Body of pancreas (tissue), 4 donors: ENCODE results near the gene EFCAB11.

Experiments
- CTCF ChIP-seq, 7 experiments: fragments of 450-650 bp in 4 of 7; fragments of 200-600 bp in 3 of 7; sonication (generic) in 3 of 7; IDR thresholded peaks; one replicate each; pipeline ENCODE4 v1.5.1; 2016 to 2019; ENCODE audit warnings: antibody characterized with exemption in 7 of 7
- POLR2A ChIP-seq, 3 donors: fragments of 450-650 bp; IDR thresholded peaks; one replicate each; pipeline ENCODE4 v1.6.1; 2016; ENCODE audit warnings: antibody characterized with exemption in 3 of 3, mild to moderate bottlenecking in 2 of 3

GRCh38 chr14:89963288-89963978, 8.9 kb upstream of the EFCAB11 start:
- TF ChIP-seq CTCF (IDR thresholded peaks at IDR 0.05) = no peak
- no peak for TF ChIP-seq POLR2A (IDR thresholded peaks at IDR 0.05)
